K562 (cell line): ENCODE data around the gene SLC4A2. TPM values are rescaled to one million over a fixed set of nuclear protein-coding genes. Genes with fewer than 3 reads are reported as not detected.

Experiments
- ATF2 ChIP-seq: sonication (generic); formaldehyde crosslinking; IDR thresholded peaks from 2 replicates; pipeline ENCODE4 v1.8.1; 2022; ENCODE audit warnings: missing genetic modification reagents
- CCNT2 ChIP-seq: IDR thresholded peaks from 2 replicates; pipeline ENCODE4 v1.6.1; 2011; ENCODE audit warnings: borderline replicate concordance, low read depth, mild to moderate bottlenecking, moderate library complexity, mixed read lengths, low read length; ENCODE audit not compliant: insufficient read length; ENCODE audit errors: extremely low read depth
- CGGBP1 ChIP-seq: fragments of 250-450 bp; sonication (Bioruptor Pico); IDR thresholded peaks from 2 replicates; pipeline ENCODE4 v1.9.0; 2021; ENCODE audit warnings: mild to moderate bottlenecking
- EZH2 ChIP-seq: IDR thresholded peaks from 2 replicates; pipeline ENCODE4 v1.6.1; 2012; ENCODE audit warnings: low read depth, mild to moderate bottlenecking, inconsistent platforms, low read length, borderline replicate concordance
- FUS ChIP-seq: fragments of 200-400 bp; formaldehyde crosslinking; optimal IDR thresholded peaks from 2 replicates; pipeline ENCODE3; 2017; ENCODE audit warnings: low read depth, low read length
- GMEB1 ChIP-seq: fragments of 250-450 bp; sonication (Bioruptor Pico); IDR thresholded peaks from 2 replicates; pipeline ENCODE4 v1.4.0; 2020; ENCODE audit warnings: mild to moderate bottlenecking
- NKRF ChIP-seq: fragments of 450-650 bp; IDR thresholded peaks from 2 replicates; pipeline ENCODE4 v1.6.1; 2016; ENCODE audit warnings: borderline replicate concordance
- PCBP1 ChIP-seq: fragments of 200-400 bp; formaldehyde crosslinking; IDR thresholded peaks from 2 replicates; pipeline ENCODE4 v1.6.1; 2018; ENCODE audit warnings: mild to moderate bottlenecking, low read depth, low read length; ENCODE audit not compliant: poor library complexity, severe bottlenecking
- PHF21A ChIP-seq: fragments of 450-650 bp; IDR thresholded peaks from 2 replicates; pipeline ENCODE4 v1.6.1; 2017; ENCODE audit warnings: low read depth, borderline replicate concordance
- POLR2G ChIP-seq: fragments of 200-400 bp; formaldehyde crosslinking; IDR thresholded peaks from 2 replicates; pipeline ENCODE4 v1.6.1; 2017; ENCODE audit warnings: low read depth, mild to moderate bottlenecking, antibody characterized with exemption, low read length, moderate library complexity
- PREB ChIP-seq: sonication (generic); formaldehyde crosslinking; IDR thresholded peaks from 2 replicates; pipeline ENCODE4 v1.8.1; 2023; ENCODE audit warnings: mild to moderate bottlenecking, missing genetic modification reagents
- RAD21 ChIP-seq, 2 experiments: fragments of 250-450 bp in 1 of 2; fragments of 450-650 bp in 1 of 2; sonication (Bioruptor Pico) in 1 of 2; formaldehyde crosslinking in 1 of 2; IDR thresholded peaks in 1 of 2; conservative IDR thresholded peaks in 1 of 2; 2 replicates each; pipeline versions ENCODE4 v1.4.0 to v1.8.0; 2020 to 2022; ENCODE audit warnings: mild to moderate bottlenecking in 2 of 2, moderate library complexity in 1 of 2
- RAD51 ChIP-seq: fragments of 450-650 bp; IDR thresholded peaks from 2 replicates; pipeline ENCODE4 v1.7.1; 2016; ENCODE audit warnings: low read depth, mild to moderate bottlenecking, borderline replicate concordance
- RBFOX2 ChIP-seq: fragments of 200-400 bp; formaldehyde crosslinking; IDR thresholded peaks from 2 replicates; pipeline ENCODE4 v1.6.1; 2017; ENCODE audit warnings: low read depth, mild to moderate bottlenecking, low read length, moderate library complexity
- SIX5 ChIP-seq, 2 experiments: IDR thresholded peaks; 2 replicates each; pipeline ENCODE4 v1.6.1; 2011; ENCODE audit warnings: low read length in 2 of 2, borderline replicate concordance in 1 of 2, low read depth in 1 of 2, mild to moderate bottlenecking in 1 of 2, moderate library complexity in 1 of 2; ENCODE audit not compliant: insufficient read depth in 1 of 2
- SREBF2 ChIP-seq: sonication (generic); formaldehyde crosslinking; IDR thresholded peaks from 2 replicates; pipeline ENCODE4 v1.4.0; 2020; ENCODE audit warnings: mild to moderate bottlenecking, missing genetic modification reagents
- SUPT5H ChIP-seq: fragments of 450-650 bp; IDR thresholded peaks from 2 replicates; pipeline ENCODE4 v1.6.1; 2016
- TCF3 ChIP-seq: sonication (generic); formaldehyde crosslinking; IDR thresholded peaks from 2 replicates; pipeline ENCODE4 v1.4.0; 2020; ENCODE audit warnings: mild to moderate bottlenecking, missing genetic modification reagents
- TEAD4 ChIP-seq, 2 experiments: sonication (generic) in 1 of 2; formaldehyde crosslinking in 1 of 2; IDR thresholded peaks; 2 replicates each; pipeline versions ENCODE4 v1.6.1 to v1.8.0; 2012 to 2022; ENCODE audit warnings: borderline replicate concordance in 1 of 2, inconsistent platforms in 1 of 2, low read length in 1 of 2, mild to moderate bottlenecking in 1 of 2, missing genetic modification reagents in 1 of 2
- polyA plus RNA-seq, 8 experiments: library from polyadenylated mRNA; depleted of rRNA in 4 of 8; stranded (reverse) in 5 of 8; unstranded in 3 of 8; fragments of >200 nt; fragmentation: Nextera tagmentation in 2 of 8; fragmentation: Illumina TruSeq in 1 of 8; extraction: Ambion mirVana in 2 of 8; extraction: Trizol in 1 of 8; gene quantifications; 2 replicates each; pipeline versions ENCODE4 v1.2.1 to v1.2.3, GENCODE V29; 2011 to 2014; ENCODE audit warnings: inconsistent platforms in 1 of 8, missing spikeins in 1 of 8
- total RNA-seq, 7 experiments: library from RNA; depleted of rRNA in 6 of 7; stranded (reverse); fragments of >200 nt in 6 of 7; fragmentation: Illumina TruSeq in 2 of 7; extraction: Trizol in 2 of 7; gene quantifications; 2 replicates each; pipeline versions ENCODE4 v1.2.1 to v1.2.3, GENCODE V29; 2011 to 2021; ENCODE audit warnings: low replicate concordance in 1 of 7

Gene SLC4A2
- total and polyA plus RNA-seq, 9 of the 15 experiments (the other 6 are each of a cell fraction or from before 2014, with no cell fraction given) = 11.4 to 375 (median 130) TPM

GRCh38 chr7:151113344-151114150, 54.2 kb downstream of the SLC4A2 start (continued):
- no peak for TF ChIP-seq PREB (CRISPR knock-in tag)
- TF ChIP-seq FUS = no peak
- no peak for TF ChIP-seq POLR2G
- no peak for TF ChIP-seq NKRF
- no peak for TF ChIP-seq CGGBP1 (CRISPR knock-in tag)
- TF ChIP-seq RBFOX2 = no peak
- TF ChIP-seq PCBP1 = no peak
- TF ChIP-seq PHF21A = no peak
- no peak for TF ChIP-seq SREBF2 (CRISPR knock-in tag)
- peak; percentile 38; the same call in 1 of the 2 replicates for TF ChIP-seq TEAD4 (IDR thresholded peaks at IDR 0.05; ENCODE audit: low read length)
- TF ChIP-seq TEAD4 (CRISPR knock-in tag; IDR thresholded peaks at IDR 0.05; ENCODE audit: borderline replicate concordance) = no peak
- TF ChIP-seq ATF2 (CRISPR knock-in tag) = no peak
- TF ChIP-seq CCNT2 = no peak
- no peak for TF ChIP-seq GMEB1 (CRISPR knock-in tag)
- TF ChIP-seq SUPT5H = no peak
- TF ChIP-seq RAD51 = no peak
- no peak for TF ChIP-seq SIX5 (IDR thresholded peaks at IDR 0.05; ENCODE audit: borderline replicate concordance in 1 of 2, insufficient read depth in 1 of 2, low read depth in 1 of 2, low read length in 2 of 2)
- peak; percentile 34; the same call in 1 of the 2 replicates for TF ChIP-seq TCF3 (CRISPR knock-in tag)
- TF ChIP-seq RAD21 (CRISPR knock-in tag; conservative IDR thresholded peaks at IDR 0.05 in 1 of 2, IDR thresholded peaks at IDR 0.05 in 1 of 2) = no peak
- no peak for TF ChIP-seq EZH2
